ENCODE measurements around the gene APMAP.

Gene APMAP

GRCh38 chr20:25024171-25024570, 31.6 kb upstream of the APMAP start:
- DNase-seq = no peak

- DNase-seq = no peak
Measured at GRCh38 chr20:25023356-25023755, 30.8 kb upstream of the APMAP start.

GRCh38 chr20:25022680-25023079, 30.1 kb upstream of the APMAP start:
- DNase-seq = no peak

DNA sequence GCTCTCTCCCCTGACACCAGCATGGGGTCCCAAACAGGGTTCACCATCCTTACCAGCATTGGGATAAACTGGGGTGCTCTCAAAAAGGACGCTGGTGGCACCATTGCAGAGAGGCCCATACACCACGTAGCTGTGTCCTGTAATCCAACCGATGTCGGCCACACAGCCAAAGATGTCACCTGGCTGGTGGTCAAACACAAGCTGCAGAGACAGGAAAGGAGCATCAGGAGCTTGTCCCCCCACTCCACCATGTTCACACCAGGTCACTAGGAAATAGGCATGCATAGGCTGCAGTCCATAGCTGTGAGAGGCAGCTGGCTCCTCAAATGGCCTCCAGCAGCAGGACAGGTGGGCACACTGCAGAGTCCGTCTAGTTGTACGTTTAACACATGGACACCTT, 28.8 kb upstream of the APMAP start:
- no peak for DNase-seq

GRCh38 chr20:25020901-25021301, 28.4 kb upstream of the APMAP start:
- no peak for DNase-seq

DNA sequence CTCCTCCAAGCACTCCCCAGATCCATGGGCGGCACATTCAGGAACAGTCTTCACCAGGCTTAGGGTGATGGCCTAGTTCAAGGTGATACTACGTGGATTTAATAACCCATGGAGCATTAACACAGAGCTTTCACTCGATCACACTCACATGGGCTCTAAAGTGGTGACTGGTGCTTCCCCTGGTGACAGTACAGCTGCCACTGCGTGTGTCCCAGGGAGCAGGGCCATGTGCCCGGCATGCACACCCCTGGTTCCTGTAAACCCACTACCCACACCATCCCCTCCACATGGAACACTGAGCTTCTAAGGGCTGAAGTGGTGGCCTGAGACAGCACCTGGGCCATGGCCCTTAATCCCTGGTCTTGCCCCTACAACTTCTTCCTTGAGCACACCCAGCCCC, 27.8 kb upstream of the APMAP start:
- DNase-seq = no peak

GRCh38 chr20:25019381-25020155, 27.0 kb upstream of the APMAP start:
- DNase-seq = no peak

DNA sequence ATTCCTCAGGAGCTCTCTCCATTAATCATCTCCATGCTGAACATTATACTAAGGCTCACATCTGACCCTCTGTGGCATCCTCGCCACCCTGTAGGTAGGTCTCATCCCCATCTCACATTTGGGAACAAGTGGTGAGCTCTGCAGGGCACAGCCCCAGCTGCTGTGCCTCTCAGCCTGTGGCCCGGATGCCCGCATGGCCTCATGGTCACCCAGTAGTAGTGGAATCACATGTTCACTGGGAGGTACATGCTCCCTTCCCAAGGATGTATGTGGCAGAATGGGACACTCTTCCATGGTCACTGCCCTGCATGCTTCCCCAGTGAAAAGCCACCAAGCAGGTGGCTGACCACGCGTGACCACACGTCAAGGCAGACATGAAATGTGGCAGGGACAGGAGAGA, 26.3 kb upstream of the APMAP start:
- DNase-seq = no peak

DNA sequence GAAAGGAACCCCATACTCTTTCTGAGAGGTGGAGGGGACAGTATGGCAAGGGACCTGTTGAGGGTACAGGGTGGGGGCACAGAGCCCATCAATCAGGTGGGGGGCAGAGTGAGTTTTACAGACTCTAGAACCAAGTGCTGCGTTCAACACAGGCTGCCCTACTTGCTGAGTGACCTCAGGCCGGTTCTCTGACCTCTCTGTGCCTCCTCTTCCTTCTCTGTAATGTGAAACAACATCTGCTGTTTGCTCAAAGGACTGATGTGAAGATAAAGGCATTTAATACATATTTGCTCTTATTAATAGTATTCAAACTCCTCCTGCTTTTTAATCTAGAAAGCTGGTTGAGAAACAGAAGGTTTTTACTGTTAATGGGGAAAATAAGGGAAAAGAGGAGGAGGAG, 25.9 kb upstream of the APMAP start:
- DNase-seq = no peak

DNA sequence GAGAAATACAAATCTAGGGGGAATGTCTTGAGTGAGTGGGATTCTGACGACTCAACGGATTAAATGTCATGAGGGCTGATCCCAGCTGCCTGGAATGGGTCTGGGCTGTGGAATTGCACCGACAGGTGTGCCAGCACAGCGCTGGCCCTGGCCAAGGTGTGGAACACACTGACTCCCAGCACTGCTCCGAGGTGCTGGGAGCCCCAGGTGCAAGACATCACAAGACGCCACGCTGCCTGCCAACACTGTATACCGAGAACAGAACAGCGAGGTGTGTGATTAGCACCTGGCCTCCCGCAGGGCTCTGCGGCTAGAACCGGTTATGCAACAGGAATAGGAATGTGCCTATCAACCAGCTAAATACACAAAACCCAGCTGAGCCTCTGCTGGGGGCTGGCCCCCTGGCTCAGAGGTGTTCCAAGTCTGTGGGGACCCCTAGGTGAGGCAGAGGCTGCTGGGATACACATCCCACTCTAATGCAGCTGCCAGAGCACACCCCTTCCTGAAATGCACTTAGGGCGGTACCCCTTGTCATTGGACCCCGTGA, 24.8 kb upstream of the APMAP start:
- DNase-seq = no peak

GRCh38 chr20:25016471-25016870, 23.9 kb upstream of the APMAP start:
- DNase-seq = no peak

DNA sequence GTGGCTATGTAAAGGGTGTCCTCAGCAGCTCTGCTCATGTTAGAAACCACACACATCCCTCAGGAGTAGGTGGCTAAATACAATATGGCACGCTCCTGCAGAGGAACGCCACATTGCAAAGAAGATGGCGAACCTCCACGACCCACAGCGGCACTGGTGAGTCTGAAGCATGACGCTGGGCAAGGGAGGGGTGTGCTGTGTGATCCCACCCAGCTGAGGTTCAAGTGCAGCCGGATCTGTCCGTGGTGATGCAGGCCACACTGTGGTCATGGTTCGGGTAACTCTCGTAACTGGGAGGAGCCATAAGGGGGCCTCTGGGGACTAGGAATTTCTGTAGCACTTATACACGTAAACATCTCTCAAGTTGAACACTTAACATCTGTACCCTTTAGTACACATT, 23.4 kb upstream of the APMAP start:
- no peak for DNase-seq

- no peak for DNase-seq
Measured at GRCh38 chr20:25014816-25015215, 22.3 kb upstream of the APMAP start.

- DNase-seq = no peak
Measured at GRCh38 chr20:25013478-25014380, 21.2 kb upstream of the APMAP start.

GRCh38 chr20:25012616-25013189, 20.2 kb upstream of the APMAP start:
- no peak for DNase-seq

DNA sequence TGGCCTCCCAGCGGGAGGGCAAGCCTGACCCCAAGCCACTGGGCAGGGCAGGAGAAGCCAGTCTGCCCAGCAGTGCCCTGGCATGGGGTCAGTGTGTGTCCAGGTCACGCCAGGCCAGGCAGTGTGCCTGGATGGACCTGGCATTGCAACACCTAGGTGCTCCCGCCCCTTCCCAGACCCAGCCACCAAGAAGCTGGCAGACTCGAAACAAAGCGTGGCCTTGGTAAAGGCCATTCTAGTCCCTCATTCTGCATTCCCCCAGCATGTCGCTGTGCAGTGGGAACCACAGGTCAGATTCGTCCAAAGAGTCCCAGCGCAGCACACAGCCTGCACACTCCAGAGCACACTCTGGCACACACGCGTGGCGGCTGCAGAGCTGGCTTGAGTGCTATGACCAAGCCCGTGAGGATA, 19.3 kb upstream of the APMAP start:
- DNase-seq = no peak

- no peak for DNase-seq
Measured at GRCh38 chr20:25011261-25011660, 18.7 kb upstream of the APMAP start.

DNA sequence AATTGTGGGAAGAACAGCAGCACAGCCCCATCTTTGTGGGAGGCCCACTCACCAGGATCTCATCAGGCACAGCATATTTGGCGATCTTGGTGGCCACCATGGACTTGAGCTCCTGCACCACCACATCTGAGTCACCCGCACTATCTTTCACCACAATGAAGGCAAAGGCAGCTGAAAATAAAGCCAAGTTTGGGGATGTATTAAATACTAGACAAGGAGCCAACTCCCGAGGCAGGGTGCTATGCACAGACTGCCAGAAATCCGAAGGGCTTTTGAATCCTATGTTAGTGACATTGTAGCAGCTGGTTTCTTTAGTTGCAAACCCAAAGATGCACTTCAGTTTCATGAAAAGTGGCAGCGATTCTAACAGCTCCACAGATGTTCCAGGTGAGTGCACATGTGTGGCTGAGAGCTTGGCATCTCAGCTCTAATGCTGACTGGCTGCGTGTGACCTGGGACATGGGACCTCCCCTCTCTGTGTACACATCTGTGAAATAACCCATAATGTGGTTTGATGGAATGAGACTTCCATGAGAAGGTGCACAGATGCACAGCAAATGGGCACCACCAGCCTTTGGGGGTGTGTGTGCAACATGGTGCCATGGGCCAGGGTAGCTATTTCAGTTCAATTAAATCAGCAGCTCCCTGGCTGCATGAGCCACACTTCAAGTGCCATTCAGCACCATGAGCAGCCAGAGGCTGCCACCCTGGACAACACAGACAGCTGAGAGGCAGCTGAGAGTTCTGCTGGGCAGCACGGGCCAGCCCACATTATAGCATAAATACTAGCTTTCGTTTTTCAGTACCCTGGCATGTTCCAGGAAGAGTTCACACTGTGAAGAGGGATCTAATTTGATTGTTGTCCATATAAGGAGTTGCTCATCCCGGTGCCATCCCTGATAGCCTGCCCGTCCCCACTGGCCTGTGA, 16.9 kb upstream of the APMAP start:
- DNase-seq = no peak

DNA sequence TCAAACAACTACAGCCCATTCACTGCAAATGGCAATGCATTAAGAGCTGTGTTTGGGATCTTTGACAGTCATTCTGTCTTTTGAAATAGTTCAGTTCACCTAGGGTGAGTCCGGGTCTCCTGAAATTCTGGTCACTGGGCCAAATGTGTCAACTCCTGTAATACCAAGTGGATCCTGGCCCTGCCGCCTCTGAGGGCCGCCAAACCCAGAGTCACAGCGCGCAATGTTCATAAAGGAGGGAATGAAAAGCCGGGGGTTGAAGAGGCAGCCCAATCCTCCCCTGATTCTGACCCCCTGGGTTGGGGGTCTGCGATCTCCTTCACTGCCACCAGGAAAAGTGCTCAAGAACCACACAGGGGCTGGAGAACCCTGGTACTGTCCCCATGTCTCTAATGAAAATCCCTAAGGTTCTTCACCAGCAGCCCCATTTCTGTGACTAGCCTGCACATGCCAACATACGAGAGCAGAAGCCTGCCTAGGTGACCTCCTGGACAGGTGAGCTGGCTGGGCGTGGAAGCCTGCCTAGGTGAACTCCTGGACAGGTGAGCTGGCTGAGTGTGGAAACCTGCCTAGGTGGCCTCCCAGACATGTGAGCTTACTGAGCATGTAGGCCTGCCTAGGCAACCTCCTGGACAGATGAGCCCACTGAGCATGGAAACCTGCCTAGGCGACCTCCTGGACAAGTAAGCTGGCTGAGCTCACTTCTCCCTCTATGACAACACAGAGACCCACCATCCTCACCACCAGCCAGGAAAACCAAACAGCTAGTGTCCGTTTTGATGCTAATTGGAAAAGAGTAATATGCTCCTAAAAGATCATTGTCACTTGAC, 16.1 kb upstream of the APMAP start:
- DNase-seq = no peak

GRCh38 chr20:25007491-25008305, 15.1 kb upstream of the APMAP start:
- no peak for DNase-seq
